Stimulated activated CD4-positive, alpha-beta T cell treated with anti-CD3 and anti-CD28 coated beads, Interleukin-4, amount 100 ng/mL, for 24 hours (primary cell): Measurements from ENCODE around the gene FBH1.
A peak's percentile ranks its signal among the peaks of the same experiment; 100 is the strongest.
"Not testable (repeated sequence)": the region's sequence is repeated elsewhere in the genome, so short reads cannot be mapped to it uniquely, and the experiment has no call there.

Experiments
- DNase-seq: peaks from one replicate; pipeline ENCODE4 v3.0.0-alpha.2; 2020

FBH1 gene

DNA sequence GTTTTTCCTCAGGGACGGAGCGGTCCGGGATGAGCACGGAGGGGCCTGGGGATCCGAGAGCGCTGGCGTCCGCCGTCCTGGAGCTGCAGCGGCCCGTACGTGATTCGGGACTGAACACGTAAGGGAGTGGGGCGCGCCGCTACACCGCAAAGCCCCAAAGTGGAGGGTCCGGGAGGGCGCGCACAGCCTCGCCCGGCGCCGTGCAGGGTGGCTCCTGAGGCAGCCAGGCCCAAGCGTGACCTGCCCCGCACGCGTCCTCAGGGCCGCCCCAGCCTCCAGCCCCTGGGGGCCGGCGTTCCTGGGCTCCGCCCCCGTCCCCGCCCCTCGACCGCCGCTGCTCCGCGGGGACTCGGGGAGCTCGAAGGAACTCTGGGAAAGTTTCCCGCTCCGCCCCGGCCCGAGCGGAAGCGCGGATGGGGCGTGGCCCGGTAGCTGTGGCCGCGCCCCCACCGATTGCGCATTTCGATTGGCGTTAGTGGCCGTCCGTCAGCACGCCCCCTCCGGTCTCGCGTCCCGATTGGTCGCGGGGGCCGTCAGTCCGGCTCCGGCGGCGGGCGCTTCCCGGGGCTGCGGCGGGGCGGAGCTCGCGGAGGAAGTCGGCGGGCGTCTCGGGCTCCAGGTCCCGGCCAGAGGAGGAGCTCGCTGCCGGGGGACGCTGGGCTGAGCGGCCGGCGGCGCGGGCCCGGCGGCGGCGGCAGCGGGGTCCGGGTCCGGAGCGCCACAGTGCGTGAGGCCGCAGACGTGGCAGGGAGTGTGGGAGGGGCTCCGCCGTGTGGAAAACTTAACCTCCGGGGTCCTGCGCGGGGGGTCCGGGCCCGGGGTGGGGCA is at the start of gene FBH1, which contains the start of gene ANKRD16:
Gene FBH1 (plus strand): TSS at position 620 of the 828 bp plus-strand sequence. CDS start 103 bp downstream, at position 723.
Gene ANKRD16 (minus strand): TSS at position 270 of the 828 bp plus-strand sequence. CDS start 539 bp downstream, outside the sequence.
- DNase-seq: peak; percentile 97

DNA sequence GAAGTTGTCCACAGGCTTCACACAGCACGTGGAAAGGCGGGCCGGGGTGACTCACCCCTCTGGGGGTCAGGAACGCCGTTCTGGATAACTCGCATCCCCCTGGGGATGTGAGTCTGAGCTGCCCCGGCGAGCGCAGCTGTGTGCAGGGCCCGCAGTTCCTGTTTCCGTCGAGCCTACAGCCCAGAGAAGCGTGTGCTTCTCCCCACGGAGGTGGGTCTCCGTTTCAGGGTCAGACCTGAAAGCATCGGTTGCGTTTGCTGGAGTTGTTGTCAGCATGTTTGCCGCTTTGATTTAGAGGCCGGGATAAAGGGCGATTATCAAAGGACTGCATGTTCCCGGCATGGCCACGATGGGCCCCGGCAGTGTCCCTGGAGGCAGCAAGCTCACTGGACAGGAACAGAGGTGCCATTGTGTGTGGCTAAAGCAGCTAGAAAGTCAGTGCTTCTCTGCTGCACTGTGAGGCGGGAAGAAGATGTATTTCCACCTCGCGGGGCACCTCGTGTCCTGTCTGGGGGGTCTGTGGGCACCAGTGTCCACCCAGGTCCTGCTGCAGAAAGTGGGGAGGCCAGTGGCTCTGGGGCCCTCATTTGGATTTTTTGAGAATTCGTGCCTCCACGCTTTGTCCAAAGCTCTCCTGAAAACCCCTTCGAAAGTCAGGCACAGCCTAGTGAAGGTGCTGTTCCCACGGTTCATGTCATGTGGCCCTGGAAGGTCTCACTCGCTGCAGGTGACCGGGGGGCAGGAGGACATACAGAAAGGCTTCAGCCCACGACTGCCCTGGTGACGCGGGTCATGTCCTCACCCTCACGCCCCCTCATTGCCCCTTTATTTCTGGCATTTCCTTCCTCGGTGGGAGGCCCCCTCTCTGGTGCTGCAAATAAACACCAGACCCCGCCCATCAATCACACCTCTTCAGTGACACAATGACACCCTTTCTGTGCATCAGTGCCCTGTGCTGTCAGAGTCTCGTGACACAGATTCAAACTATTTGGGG is 49.4 kb upstream of the FBH1 start:
- no peak for DNase-seq

DNA sequence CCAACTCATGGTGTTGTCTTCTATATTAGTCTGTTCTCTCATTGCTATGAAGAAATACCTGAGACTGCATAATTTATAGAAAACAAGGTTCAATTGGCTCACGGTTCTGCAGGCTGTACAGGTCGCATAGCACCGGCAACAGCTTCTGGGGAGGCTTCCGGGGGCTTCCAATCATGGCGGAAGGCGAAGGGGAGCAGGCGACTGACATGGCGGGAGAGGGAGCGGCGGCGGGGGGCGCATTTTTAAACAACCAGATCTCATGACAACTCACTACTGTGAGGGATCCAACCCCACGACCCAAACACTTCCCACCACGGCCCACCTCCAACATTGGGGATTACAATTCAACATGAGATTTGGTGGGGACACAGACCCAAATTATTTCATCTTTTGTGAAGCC is 48.1 kb upstream of the FBH1 start:
- no peak for DNase-seq

DNA sequence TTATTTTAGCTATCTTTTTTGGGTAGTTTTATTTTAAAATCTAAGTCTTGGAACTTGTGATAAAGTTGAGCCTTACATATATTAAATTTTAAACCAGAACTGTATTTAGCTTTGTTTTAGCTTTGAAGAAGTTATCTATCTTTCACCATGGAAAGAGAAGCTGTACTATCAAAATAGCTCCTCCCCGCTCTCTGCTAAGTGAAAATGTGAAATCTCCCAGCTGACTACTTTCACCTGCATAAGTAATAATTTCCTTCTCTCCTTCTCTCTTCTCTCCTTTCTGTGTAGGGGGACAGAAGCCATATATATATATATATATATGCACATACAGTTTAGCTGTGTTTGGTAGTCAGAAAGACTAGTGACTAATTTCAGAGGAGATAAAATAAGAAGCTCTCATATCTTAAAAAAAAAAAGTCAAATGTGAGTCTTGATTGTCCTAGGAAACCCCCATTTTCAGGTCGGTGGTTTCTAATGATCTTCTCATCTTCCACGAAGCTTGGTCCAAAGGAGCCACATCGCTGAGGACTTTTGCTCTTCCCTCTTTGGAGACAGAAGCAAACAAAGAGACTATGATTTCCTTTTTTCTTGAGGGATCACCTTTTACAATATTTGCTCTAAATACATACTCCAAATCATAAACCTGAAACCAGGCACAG is 46.2 kb upstream of the FBH1 start:
- DNase-seq: no peak

DNA sequence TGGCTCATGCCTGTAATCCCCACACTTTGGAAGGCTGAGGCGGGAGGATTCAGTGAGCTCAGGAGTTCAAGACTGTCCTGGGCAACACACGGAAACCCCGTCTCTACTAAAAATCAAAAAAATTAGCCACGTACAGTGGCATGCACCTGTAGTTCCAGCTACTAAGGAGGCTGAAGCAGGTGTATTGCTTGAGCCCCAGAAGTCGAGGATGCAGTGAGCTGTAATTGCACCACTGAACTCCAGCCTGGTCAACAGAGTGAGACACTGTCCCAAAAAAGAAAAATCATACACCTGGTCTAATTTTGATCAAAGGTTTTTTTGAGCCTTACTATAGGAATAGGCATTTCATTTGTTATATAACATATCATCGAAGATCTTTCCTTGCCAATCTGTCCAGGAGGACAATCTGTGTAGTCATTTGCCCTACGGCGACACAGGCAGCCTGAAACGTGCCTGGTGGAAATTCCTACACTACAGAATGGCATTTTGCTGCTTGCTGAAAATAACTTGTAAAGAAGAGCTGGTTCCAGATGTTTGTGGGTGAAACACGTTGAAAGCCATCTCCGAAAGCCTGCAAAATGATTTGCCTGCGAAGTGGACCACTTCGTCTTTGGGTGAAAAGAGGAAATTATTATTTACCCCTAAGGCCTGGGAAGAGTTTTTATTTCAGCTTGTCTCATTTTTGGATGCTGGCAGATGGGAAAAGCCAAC is 45.5 kb upstream of the FBH1 start:
- no peak for DNase-seq

DNA sequence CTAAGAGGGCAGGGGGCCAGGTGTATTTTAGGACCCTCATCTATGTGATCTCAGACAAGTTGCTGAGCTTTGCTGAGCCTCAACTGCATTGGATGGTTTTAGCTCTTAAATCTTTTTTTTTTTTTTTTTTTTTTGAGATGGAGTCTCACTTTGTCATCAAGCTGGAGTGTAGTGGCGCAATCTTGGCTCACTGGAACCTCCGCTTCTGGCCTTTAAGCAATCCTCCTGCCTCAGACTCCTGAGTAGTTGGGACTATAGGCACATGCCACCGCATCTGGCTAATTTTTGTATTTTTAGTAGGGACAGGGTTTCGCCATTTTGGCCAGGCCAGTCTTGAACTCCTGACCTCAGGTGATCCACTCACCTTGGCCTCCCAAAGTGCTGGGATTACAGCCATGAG is 43.4 kb upstream of the FBH1 start:
- not testable (repeated sequence) for DNase-seq

DNA sequence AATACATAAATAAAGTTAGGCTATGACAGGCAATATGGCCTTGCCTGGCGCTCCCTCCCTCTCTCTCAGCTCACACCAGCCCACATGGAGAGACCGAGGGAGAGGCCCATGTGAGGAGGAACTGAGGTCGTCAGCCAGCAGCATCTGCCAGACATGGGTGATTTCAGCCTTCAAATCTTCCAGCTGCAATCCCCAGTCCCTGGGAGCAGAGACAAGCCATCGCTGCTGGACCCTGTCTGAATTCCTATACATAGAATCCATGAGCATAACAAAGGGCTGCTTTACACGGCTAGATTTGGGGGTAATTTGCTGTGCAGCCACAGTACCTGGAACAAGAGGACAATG is 35.9 kb upstream of the FBH1 start:
- no peak for DNase-seq

DNA sequence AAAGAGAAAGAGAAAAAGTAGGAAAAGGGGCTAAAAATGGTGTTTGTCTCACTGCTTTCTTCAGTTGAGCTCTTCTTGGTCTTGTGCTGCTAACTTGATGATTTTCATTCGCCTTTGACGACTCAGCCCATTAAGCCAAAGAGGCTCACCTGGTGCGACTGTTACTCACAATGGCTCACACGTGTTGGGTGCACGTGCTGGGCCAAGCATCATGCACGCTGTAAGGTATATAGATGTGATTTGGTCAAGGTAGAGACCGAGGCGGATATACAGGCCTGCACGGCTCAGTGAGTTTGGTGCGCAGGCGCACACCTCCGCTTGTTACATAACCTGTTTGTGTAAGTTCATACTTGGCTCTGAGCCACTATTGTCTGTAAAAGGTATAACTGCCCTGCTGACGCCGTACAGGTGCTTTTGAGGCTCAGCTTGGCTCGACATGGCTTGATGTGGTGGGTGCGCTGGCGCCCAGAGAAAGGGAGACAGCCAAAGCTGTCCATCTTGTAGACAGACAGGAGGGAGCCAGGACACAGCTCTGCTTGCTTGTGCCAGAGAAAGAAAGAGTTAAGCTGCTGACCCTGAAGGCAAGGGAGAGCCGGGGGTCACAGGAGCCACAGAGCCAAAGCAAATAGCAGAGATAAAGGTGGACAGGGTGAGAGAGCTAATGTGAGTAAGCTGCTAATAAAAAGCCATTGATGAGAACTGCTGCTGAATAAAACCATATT is 33.9 kb upstream of the FBH1 start:
- DNase-seq: no peak

DNA sequence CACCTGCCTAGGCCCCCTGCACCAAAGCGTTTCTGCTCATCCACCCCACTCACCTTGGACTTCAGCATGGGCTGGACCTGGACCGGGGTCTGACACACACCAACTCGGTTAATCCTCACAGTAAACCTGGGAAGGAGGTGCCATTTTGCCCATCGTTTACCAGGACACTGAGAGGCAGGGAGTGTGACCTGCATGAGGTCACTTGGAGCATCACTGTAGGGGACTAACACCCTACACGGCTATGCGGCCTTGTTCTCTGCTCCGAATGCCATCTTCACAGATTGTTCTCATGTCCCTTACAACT is 33.4 kb upstream of the FBH1 start:
- DNase-seq: no peak

DNA sequence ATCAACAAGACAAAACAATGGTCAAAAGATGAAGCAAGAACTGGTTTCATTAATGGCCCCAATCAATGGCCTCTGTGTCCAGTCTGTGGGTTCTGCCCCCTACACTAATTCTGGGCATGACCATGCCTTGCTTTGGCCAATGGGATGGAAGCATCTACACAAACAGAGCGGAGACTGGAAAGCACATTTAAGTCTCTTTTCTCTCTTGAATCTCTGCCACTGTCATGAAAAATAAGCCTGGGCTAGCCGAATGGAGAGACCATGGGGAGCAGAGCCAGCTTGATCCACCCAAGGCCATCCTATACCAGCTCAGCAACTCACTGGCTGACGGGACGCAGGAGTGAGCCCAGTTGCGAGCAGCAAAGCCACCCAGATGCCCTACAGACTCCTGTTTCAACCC is 31.2 kb upstream of the FBH1 start:
- no peak for DNase-seq

DNA sequence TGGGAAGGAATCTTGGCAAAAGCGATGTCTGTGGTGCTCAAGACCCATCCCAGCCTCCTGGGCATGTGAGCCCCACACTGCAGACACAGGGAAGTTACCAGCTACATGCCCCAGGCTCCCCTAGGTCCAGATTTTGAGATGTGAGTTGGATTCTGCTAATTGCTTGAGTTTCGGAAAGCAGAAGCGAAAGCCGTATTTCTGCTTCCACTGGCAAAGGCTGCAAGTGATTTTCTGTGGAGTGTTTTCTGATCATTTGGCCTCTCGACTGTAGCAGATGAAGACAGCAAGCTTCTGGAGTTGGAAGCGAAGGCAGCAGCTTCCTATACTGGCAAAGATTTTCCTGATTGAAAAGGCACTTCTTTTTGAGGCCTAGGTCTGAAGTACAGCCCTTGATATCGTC is 30.0 kb upstream of the FBH1 start:
- DNase-seq: no peak

DNA sequence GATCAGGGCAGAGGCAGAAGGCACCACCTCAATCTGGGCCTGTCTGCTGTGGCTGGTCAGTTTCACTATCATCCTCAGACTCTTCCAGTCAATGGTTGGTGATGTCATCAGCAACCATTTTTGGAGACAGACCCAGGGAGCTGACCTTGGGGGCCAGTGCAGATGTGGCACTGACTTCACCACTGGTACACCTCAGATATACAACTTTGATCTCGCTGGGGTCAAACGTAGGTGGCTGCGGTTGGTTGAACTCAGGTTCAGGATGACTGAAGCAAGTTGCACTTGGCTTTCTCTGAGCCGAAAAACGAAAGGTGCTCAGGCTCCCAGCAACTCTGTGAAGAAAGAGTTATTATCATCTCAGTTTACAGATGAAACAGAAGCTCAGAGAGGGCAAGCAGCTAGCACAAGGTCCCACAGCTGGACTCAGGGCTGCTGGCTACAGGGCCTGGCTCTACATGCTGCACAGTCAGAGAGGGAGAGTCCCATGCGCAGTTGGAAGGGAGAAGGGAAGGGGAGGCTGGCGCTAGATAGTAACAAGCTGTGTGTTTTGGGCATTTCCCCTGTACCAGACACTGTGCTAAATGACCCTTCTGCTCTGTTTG is 27.6 kb upstream of the FBH1 start:
- DNase-seq: no peak

DNA sequence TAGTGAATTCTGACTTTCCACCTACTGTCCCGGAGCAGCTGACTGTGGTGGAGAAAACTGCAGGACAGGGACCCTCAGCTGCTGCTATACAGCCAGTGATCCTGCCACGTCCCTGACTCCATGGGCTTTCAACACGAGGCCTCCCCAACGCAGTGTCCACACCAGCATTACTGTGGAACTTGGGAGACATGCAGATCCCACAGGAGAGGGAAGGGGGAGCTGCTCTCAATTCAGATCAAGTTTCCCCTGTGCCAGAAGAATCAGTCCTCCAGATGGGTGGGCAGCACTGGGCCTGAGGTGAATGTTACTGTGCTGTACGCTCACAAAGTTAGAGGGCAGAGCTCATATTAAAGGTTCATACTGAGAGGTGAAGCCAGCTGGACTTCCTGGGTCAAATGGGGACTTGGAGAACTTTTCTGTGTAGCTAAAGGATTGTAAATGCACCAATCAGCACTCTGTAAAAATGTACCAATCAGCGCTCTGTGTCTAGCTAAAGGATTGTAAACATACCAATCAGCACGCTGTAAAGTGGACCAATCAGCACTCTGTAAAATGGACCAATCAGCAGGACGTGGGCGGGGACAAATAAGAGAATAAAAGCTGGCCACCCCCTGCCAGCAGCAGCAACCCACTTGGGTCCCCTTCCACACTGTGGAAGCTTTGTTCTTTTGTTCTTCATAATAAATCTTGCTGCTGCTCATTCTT is 26.9 kb upstream of the FBH1 start:
- DNase-seq: not testable (repeated sequence)

DNA sequence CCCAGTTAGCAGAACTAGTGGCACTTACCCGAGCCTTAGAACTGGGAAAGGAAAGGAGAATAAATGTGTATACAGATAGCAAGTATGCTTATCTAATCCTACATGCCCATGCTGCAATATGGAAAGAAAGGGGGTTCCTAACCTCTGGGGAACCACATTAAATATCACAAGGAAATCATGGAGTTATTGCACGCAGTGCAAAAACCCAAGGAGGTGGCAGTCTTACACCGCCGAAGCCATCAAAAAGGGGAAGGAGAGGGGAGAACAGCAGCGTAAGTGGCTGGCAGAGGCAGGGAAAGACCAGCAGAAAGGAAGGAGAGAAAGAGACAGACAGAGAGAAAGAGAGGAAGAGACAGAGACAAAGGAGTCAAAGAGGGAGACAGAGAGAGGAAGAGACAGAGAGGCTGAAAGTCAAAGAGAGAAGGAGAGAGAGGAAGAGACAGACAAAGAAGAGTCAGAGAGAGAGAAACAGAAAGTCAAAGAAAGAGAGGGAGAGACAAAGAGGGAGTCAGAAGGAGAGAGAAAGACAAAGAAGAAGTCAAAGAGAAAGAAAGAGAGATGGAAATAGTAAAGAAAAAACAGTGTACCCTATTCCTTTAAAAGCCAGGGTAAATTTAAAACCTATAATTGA is 23.5 kb upstream of the FBH1 start:
- not testable (repeated sequence) for DNase-seq

DNA sequence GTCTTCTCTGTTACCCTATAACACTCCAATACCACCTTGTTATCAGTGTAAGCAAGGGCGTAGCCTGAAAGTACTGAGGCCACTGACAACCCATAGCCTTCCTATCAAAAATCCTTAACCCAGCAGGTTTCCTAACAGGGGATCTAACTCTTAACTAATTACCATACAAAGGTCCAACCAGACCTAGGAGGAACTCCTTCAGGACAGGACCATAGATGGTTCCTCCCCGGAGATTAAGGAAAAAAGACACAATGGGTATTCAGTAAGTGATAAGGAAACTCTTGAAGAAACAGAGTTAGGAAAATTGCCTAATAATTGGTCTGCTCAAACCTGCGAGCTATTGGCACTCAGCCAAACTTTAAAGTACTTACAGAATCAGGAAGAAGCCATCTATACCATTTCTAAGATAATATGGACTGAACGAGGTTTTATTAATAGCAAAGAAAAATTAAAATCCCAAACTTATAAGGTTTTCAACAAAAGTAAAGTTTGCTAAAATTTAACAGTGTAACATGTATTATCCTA is 22.9 kb upstream of the FBH1 start:
- not testable (repeated sequence) for DNase-seq

DNA sequence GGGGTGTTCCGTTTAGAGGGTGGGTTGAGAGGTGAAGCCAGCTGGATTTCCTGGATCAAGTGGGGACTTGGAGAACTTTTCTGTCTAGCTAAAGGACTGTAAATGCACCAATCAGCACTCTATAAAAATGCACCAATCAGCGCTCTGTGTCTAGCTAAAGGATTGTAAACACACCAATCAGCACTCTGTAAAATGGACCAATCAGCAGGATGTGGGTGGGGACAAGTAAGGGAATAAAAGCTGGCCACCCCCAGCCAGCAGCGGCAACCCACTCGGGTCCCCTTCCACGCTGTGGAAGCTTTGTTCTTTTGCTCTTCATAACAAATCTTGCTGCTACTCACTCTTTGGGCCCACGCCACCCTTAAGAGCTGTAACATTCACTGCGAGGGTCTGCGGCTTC is 21.7 kb upstream of the FBH1 start:
- not testable (repeated sequence) for DNase-seq

DNA sequence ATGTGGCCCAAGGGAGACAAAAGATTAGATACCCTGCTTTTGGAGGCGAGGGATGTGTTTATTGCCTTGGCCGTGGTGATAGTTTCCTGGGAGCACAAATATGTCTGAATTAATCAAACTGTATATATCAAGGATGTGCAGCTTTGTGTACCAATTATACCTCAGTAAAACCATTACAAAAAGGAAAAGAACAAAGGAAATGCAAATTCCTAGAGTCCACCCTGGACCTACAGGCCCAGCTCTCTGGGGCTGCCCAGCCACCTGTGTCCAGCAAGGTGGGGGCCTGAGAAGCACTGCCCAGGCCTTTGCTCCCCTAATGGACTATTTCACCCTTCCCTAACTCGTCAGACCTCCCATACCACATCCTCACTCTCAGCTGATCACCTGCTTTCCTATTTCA is 20.9 kb upstream of the FBH1 start:
- DNase-seq: no peak

DNA sequence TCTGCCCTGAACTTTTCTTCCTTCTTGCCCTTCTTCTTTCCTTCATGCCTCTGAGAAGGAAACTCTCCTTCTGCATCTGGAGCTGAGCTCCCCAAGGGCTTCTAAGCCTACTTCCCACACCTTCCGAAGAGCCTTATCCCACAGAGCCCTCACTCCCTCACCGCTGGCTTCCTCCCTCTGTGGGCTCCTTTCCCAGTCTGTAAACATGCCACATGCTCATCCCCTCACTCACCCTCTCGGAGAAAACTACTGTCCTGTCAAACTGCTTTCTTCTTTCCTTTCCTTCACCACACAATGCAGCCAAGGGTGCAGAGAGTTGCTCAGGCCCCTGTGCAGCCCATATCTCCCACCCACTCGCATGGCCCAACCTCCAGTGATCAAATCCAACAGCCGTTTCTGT is 18.4 kb upstream of the FBH1 start:
- DNase-seq: no peak

DNA sequence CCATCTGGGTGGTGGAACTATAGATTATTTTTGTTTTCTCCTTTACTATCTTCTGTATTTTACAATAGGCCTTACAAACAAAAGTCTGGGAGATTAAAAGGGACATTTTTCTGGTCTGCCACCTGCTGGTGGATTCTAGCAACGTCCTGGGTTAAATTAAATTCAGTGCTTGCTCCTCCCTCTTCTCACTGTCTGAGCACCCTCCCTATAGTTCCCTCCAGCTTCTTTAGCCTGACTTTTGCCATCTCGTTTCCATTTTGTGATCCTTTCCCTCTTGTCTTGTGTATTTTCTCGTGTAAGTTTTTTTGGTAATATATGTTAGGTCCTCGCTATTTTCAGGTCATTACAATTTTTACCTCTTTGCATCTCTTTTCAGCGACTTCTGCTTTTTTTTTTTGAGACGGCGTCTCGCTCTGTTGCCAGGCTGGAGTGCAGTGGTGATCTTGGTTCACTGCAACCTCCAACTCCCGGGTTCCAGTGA is 16.5 kb upstream of the FBH1 start:
- peak; percentile 72 for DNase-seq

DNA sequence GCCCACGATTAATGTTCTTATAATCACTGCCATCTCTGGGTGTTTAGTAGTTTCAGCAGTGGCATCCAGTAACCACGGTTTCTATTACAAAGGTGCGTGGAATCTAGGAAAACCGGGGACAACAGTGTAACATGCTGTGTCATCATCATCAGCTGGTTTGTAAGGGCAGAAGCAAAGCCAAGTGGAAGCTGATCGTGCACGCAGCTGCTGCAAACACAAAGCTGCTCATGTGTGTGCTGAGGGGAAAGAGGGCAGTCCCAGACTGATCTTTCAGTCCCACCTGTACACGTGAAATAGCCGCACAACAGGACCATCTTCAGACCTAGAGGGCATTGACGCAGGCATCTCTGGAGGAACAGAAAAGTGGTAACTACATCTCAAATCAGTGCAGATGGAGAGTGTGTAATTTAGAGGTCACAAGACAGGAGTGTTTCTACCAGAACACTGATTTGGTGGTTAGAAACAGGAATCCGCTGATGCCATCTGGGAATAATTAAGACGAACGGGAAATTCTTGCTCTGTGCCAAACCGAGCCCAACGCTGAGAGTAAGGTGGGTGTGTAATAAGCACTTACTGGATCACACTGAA is 13.8 kb upstream of the FBH1 start:
- no peak for DNase-seq
